Activated CD4-positive, alpha-beta T cell treated with anti-CD3 and anti-CD28 coated beads for 24 hours (primary cell): ENCODE measurements around the gene ASIC5.
"Not testable (repeated sequence)": the region's sequence is repeated elsewhere in the genome, so short reads cannot be mapped to it uniquely, and the experiment has no call there.

ENCODE experiments used
- DNase-seq, 2 donors: peaks; one replicate each; pipeline ENCODE4 v3.0.0-alpha.2; 2020; ENCODE audit warnings: low read depth in 2 of 2

Gene ASIC5

GRCh38 chr4:155866177-155866576, at the start of gene ASIC5:
Gene ASIC5, minus strand, starts transcription at chr4:155866277. Its CDS starts 51 bp downstream, at chr4:155866226.
- no peak for DNase-seq

- no peak for DNase-seq
These were observed 48.7 kb upstream of the ASIC5 start for GRCh38 chr4:155914782-155915181.

GRCh38 chr4:155911905-155912304, 45.8 kb upstream of the ASIC5 start:
- DNase-seq = no peak

- DNase-seq = no peak
These were observed 43.6 kb upstream of the ASIC5 start for GRCh38 chr4:155909615-155910226.

GRCh38 chr4:155908187-155909139, 42.4 kb upstream of the ASIC5 start:
- DNase-seq = no peak

GRCh38 chr4:155907556-155907955, 41.5 kb upstream of the ASIC5 start:
- DNase-seq = no peak

- DNase-seq = no peak
These were observed 40.6 kb upstream of the ASIC5 start for GRCh38 chr4:155906554-155907247.

- DNase-seq = no peak
These were observed 38.3 kb upstream of the ASIC5 start for GRCh38 chr4:155904331-155904730.

GRCh38 chr4:155903453-155903852, 37.4 kb upstream of the ASIC5 start, which contains the start of gene TDO2:
Gene TDO2, plus strand, starts transcription at chr4:155903696. Its CDS starts 63 bp downstream, at chr4:155903759.
- no peak for DNase-seq

GRCh38 chr4:155901013-155901412, 34.9 kb upstream of the ASIC5 start:
- no peak for DNase-seq

- DNase-seq = no peak
These were observed 34.3 kb upstream of the ASIC5 start for GRCh38 chr4:155900381-155900780.

- no peak for DNase-seq
These were observed 33.8 kb upstream of the ASIC5 start for GRCh38 chr4:155899891-155900290.

GRCh38 chr4:155898371-155898770, 32.3 kb upstream of the ASIC5 start:
- DNase-seq = not testable (repeated sequence)

- no peak for DNase-seq
These were observed 25.0 kb upstream of the ASIC5 start for GRCh38 chr4:155891058-155891457.

- DNase-seq = no peak
These were observed 23.9 kb upstream of the ASIC5 start for GRCh38 chr4:155889946-155890345.

- no peak for DNase-seq
These were observed 23.1 kb upstream of the ASIC5 start for GRCh38 chr4:155889031-155889793.

- DNase-seq = no peak
These were observed 21.9 kb upstream of the ASIC5 start for GRCh38 chr4:155887847-155888570.

GRCh38 chr4:155887045-155887444, 21.0 kb upstream of the ASIC5 start:
- no peak for DNase-seq

- DNase-seq = no peak
These were observed 19.6 kb upstream of the ASIC5 start for GRCh38 chr4:155885666-155886065.

- no peak for DNase-seq
These were observed 17.8 kb upstream of the ASIC5 start for GRCh38 chr4:155883895-155884294.

GRCh38 chr4:155881555-155881954, 15.5 kb upstream of the ASIC5 start:
- no peak for DNase-seq
